ENCODE measurements around the gene NUAK2.

The NUAK2 gene

GRCh38 chr1:205353612-205354011, 32.1 kb upstream of the NUAK2 start:
- no peak for TF ChIP-seq EZH2phosphoT487 (conservative IDR thresholded peaks at IDR 0.05; ENCODE audit: low read length)
- TF ChIP-seq CTCF (IDR thresholded peaks at IDR 0.05; ENCODE audit: insufficient read depth, low read length, poor library complexity, severe bottlenecking), result no peak
- Histone ChIP-seq H2AFZ (ENCODE audit: low read depth, low read length, severe bottlenecking) (no peak overlapping the region), H3K79me2 (ENCODE audit: insufficient read depth, low read length) (no peaks in the 10 kb centered on the region), H3K4me2 (ENCODE audit: low read depth, low read length, poor library complexity, severe bottlenecking) (no peak overlapping the region), H3K9ac (ENCODE audit: low read length) (no peak overlapping the region), H3K36me3 (ENCODE audit: low read length) (no peaks in the 10 kb centered on the region), H3K9me3 (ENCODE audit: insufficient read depth, low read length) (no peaks in the 10 kb centered on the region), H3K9me2 (replicated peaks; ENCODE audit: insufficient read depth, low read length) (no peaks in the 10 kb centered on the region), H4K20me1 (ENCODE audit: low read depth, low read length) (no peaks in the 10 kb centered on the region), H3K27me3 (ENCODE audit: low read length) (no peaks in the 10 kb centered on the region), H3K27ac (ENCODE audit: low read depth, low read length) (no peak overlapping the region), H3F3A (ENCODE audit: insufficient read depth) (no peaks in the 10 kb centered on the region), H3K4me3 (ENCODE audit: insufficient read depth, low read length, poor library complexity, severe bottlenecking) (no peak overlapping the region)

GRCh38 chr1:205353191-205353590, 31.6 kb upstream of the NUAK2 start:
- Histone ChIP-seq H3K4me3 (ENCODE audit: insufficient read depth, low read length, poor library complexity, severe bottlenecking) (no peak overlapping the region), H3K9me2 (replicated peaks; ENCODE audit: insufficient read depth, low read length) (no peaks in the 10 kb centered on the region), H3K79me2 (ENCODE audit: insufficient read depth, low read length) (no peaks in the 10 kb centered on the region), H3K4me2 (ENCODE audit: low read depth, low read length, poor library complexity, severe bottlenecking) (no peak overlapping the region), H4K20me1 (ENCODE audit: low read depth, low read length) (no peaks in the 10 kb centered on the region), H3F3A (ENCODE audit: insufficient read depth) (no peaks in the 10 kb centered on the region), H3K9ac (ENCODE audit: low read length) (no peak overlapping the region), H3K27ac (ENCODE audit: low read depth, low read length) (no peak overlapping the region), H2AFZ (ENCODE audit: low read depth, low read length, severe bottlenecking) (no peak overlapping the region), H3K9me3 (ENCODE audit: insufficient read depth, low read length) (no peaks in the 10 kb centered on the region), H3K27me3 (ENCODE audit: low read length) (no peaks in the 10 kb centered on the region), H3K36me3 (ENCODE audit: low read length) (no peaks in the 10 kb centered on the region)
- TF ChIP-seq EZH2phosphoT487 (conservative IDR thresholded peaks at IDR 0.05; ENCODE audit: low read length), result no peak
- no peak for TF ChIP-seq CTCF (IDR thresholded peaks at IDR 0.05; ENCODE audit: insufficient read depth, low read length, poor library complexity, severe bottlenecking)

GRCh38 chr1:205351984-205352713, 30.6 kb upstream of the NUAK2 start:
- Histone ChIP-seq H3K79me2 (ENCODE audit: insufficient read depth, low read length) (no peaks in the 10 kb centered on the region), H3K4me2 (ENCODE audit: low read depth, low read length, poor library complexity, severe bottlenecking) (no peak overlapping the region), H3F3A (ENCODE audit: insufficient read depth) (no peaks in the 10 kb centered on the region), H3K4me3 (ENCODE audit: insufficient read depth, low read length, poor library complexity, severe bottlenecking) (no peak overlapping the region), H3K9me3 (ENCODE audit: insufficient read depth, low read length) (no peaks in the 10 kb centered on the region), H3K27ac (ENCODE audit: low read depth, low read length) (no peak overlapping the region), H2AFZ (ENCODE audit: low read depth, low read length, severe bottlenecking) (no peak overlapping the region), H3K9ac (ENCODE audit: low read length) (no peak overlapping the region), H3K27me3 (ENCODE audit: low read length) (no peaks in the 10 kb centered on the region), H3K36me3 (ENCODE audit: low read length) (no peaks in the 10 kb centered on the region), H3K9me2 (replicated peaks; ENCODE audit: insufficient read depth, low read length) (no peaks in the 10 kb centered on the region), H4K20me1 (ENCODE audit: low read depth, low read length) (no peaks in the 10 kb centered on the region)
- TF ChIP-seq CTCF (IDR thresholded peaks at IDR 0.05; ENCODE audit: insufficient read depth, low read length, poor library complexity, severe bottlenecking) (no peak), EZH2phosphoT487 (conservative IDR thresholded peaks at IDR 0.05; ENCODE audit: low read length) (no peak)

All from SU-DHL-6 (cell line).